Measurements from ENCODE around the gene MSRB3. TPM values are rescaled to one million over a fixed set of nuclear protein-coding genes. Genes with fewer than 3 reads are reported as not detected.

The MSRB3 gene
- total and polyA plus RNA-seq, 2 donors (not counting 1 experiment from before 2014, with no cell fraction given) = 46.9 to 105 TPM

GRCh38 chr12:65339161-65339560 lies 60.7 kb downstream of the MSRB3 start:
- no peaks in the 10 kb centered on the region for H3K36me3 ChIP-seq (ENCODE audit: control insufficient read depth, insufficient read depth, low read length)
- TF ChIP-seq CTCF (conservative IDR thresholded peaks at IDR 0.05 in 1 of 2, IDR thresholded peaks at IDR 0.05 in 1 of 2; ENCODE audit: low read depth in 1 of 2, low read length in 2 of 2) = no peak
- TF ChIP-seq EZH2 (IDR thresholded peaks at IDR 0.05; ENCODE audit: low read length, missing control alignments) = no peak
- no peak overlapping the region for H3K9ac ChIP-seq (ENCODE audit: insufficient read depth, low read length)
- H3K9me3 ChIP-seq (ENCODE audit: control insufficient read depth, insufficient read depth, low read depth, low read length) = no peaks in the 10 kb centered on the region
- H4K20me1 ChIP-seq (ENCODE audit: control insufficient read depth, extremely low read depth, insufficient read depth, low read length) = no peaks in the 10 kb centered on the region
- no peaks in the 10 kb centered on the region for H3K79me2 ChIP-seq (ENCODE audit: control insufficient read depth, insufficient read depth, low read length)
- H3K4me2 ChIP-seq (ENCODE audit: extremely low read depth, insufficient read depth, low read length) = no peak overlapping the region
- H3K27me3 ChIP-seq (ENCODE audit: control insufficient read depth, insufficient read depth, low read length) = no peaks in the 10 kb centered on the region
- H3K4me3 ChIP-seq (replicated peaks in 1 of 4; ENCODE audit: control extremely low read depth in 1 of 4, insufficient read depth in 1 of 4, low read depth in 3 of 4, low read length in 4 of 4) = no peak overlapping the region
- DNase-seq (ENCODE audit: low read depth in 2 of 2) = no peak
- H3K4me1 ChIP-seq (ENCODE audit: control insufficient read depth, extremely low read depth, insufficient read depth, low read length) = peaks cover 16% of the 10 kb centered on the region
- no peak overlapping the region for H2AFZ ChIP-seq (ENCODE audit: low read length)
- H3K27ac ChIP-seq (ENCODE audit: insufficient read depth, low read length) = no peak overlapping the region

DNA sequence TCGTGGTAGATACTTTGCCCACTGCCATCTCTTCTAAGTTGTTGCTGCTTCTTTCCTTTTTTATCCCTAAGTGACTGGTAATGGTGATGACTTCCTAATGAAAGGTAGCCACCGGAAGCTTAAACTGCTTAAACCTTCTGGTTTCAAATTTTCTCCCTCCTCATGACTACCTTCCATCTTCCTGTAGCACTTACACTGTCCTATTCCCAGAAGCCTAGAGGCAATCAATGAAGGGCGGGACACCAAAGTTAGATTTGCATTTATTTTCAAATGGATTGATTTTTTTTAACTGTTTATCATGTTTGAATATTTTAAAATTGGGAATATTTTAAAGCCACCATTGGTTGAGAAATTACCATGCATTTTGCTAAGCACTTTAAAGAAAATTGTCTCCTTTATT lies 64.7 kb downstream of the MSRB3 start:
- H3K36me3 ChIP-seq (ENCODE audit: control insufficient read depth, insufficient read depth, low read length) = no peaks in the 10 kb centered on the region
- H3K4me1 ChIP-seq (ENCODE audit: control insufficient read depth, extremely low read depth, insufficient read depth, low read length) = no peaks in the 10 kb centered on the region
- no peaks in the 10 kb centered on the region for H3K79me2 ChIP-seq (ENCODE audit: control insufficient read depth, insufficient read depth, low read length)
- H3K4me3 ChIP-seq (replicated peaks in 1 of 4; ENCODE audit: control extremely low read depth in 1 of 4, insufficient read depth in 1 of 4, low read depth in 3 of 4, low read length in 4 of 4) = no peak overlapping the region
- TF ChIP-seq EZH2 (IDR thresholded peaks at IDR 0.05; ENCODE audit: low read length, missing control alignments) (no peak), CTCF (conservative IDR thresholded peaks at IDR 0.05 in 1 of 2, IDR thresholded peaks at IDR 0.05 in 1 of 2; ENCODE audit: low read depth in 1 of 2, low read length in 2 of 2) (no peak)
- H3K9me3 ChIP-seq (ENCODE audit: control insufficient read depth, insufficient read depth, low read depth, low read length) = no peaks in the 10 kb centered on the region
- no peak overlapping the region for H3K4me2 ChIP-seq (ENCODE audit: extremely low read depth, insufficient read depth, low read length)
- no peak for DNase-seq (ENCODE audit: low read depth in 2 of 2)
- H3K27me3 ChIP-seq (ENCODE audit: control insufficient read depth, insufficient read depth, low read length) = no peaks in the 10 kb centered on the region
- H3K27ac ChIP-seq (ENCODE audit: insufficient read depth, low read length) = no peak overlapping the region
- no peak overlapping the region for H3K9ac ChIP-seq (ENCODE audit: insufficient read depth, low read length)
- no peaks in the 10 kb centered on the region for H4K20me1 ChIP-seq (ENCODE audit: control insufficient read depth, extremely low read depth, insufficient read depth, low read length)
- no peak overlapping the region for H2AFZ ChIP-seq (ENCODE audit: low read length)

GRCh38 chr12:65343801-65344200 lies 65.3 kb downstream of the MSRB3 start:
- no peak for DNase-seq (ENCODE audit: low read depth in 2 of 2)
- H4K20me1 ChIP-seq (ENCODE audit: control insufficient read depth, extremely low read depth, insufficient read depth, low read length) = no peaks in the 10 kb centered on the region
- H3K4me1 ChIP-seq (ENCODE audit: control insufficient read depth, extremely low read depth, insufficient read depth, low read length) = no peaks in the 10 kb centered on the region
- H3K9me3 ChIP-seq (ENCODE audit: control insufficient read depth, insufficient read depth, low read depth, low read length) = no peaks in the 10 kb centered on the region
- no peak overlapping the region for H2AFZ ChIP-seq (ENCODE audit: low read length)
- H3K36me3 ChIP-seq (ENCODE audit: control insufficient read depth, insufficient read depth, low read length) = no peaks in the 10 kb centered on the region
- H3K27me3 ChIP-seq (ENCODE audit: control insufficient read depth, insufficient read depth, low read length) = no peaks in the 10 kb centered on the region
- TF ChIP-seq CTCF (conservative IDR thresholded peaks at IDR 0.05 in 1 of 2, IDR thresholded peaks at IDR 0.05 in 1 of 2; ENCODE audit: low read depth in 1 of 2, low read length in 2 of 2) = no peak
- no peak for TF ChIP-seq EZH2 (IDR thresholded peaks at IDR 0.05; ENCODE audit: low read length, missing control alignments)
- H3K27ac ChIP-seq (ENCODE audit: insufficient read depth, low read length) = no peak overlapping the region
- H3K79me2 ChIP-seq (ENCODE audit: control insufficient read depth, insufficient read depth, low read length) = no peaks in the 10 kb centered on the region
- H3K9ac ChIP-seq (ENCODE audit: insufficient read depth, low read length) = no peak overlapping the region
- no peak overlapping the region for H3K4me3 ChIP-seq (replicated peaks in 1 of 4; ENCODE audit: control extremely low read depth in 1 of 4, insufficient read depth in 1 of 4, low read depth in 3 of 4, low read length in 4 of 4)
- H3K4me2 ChIP-seq (ENCODE audit: extremely low read depth, insufficient read depth, low read length) = no peak overlapping the region
